GM23338 (cell line): ENCODE data around the gene ATAD3B. TPM values are rescaled to one million over a fixed set of nuclear protein-coding genes. Genes with fewer than 3 reads are reported as not detected.

ENCODE experiments used
- ATAC-seq: fragments of 200-7000 bp; cut with Tn5 transposase; 3 replicates; pipeline ENCODE4 v1.9.1; 2020
- DNase-seq: peaks from one replicate; pipeline ENCODE4 v3.0.0-alpha.2; 2015; ENCODE audit warnings: low spot score
- H2AFZ ChIP-seq: fragments of 200-600 bp; sonication (generic); 2 replicates; pipeline ENCODE4 v1.8.0; 2016; ENCODE audit warnings: antibody characterized with exemption, mild to moderate bottlenecking, moderate library complexity
- H3F3A ChIP-seq: fragments of 200-600 bp; sonication (generic); replicated peaks from 2 replicates; pipeline ENCODE4 v1.8.0; 2017; ENCODE audit warnings: antibody characterized with exemption, mixed run types, low read depth
- H3K27ac ChIP-seq: fragments of 200-600 bp; sonication (generic); 2 replicates; pipeline ENCODE4 v1.6.1; 2016; ENCODE audit warnings: low read depth
- H3K27me3 ChIP-seq: fragments of 200-600 bp; sonication (generic); 2 replicates; pipeline ENCODE4 v1.8.0; 2016; ENCODE audit warnings: mild to moderate bottlenecking, mixed run types, moderate library complexity; ENCODE audit not compliant: insufficient read depth
- H3K36me3 ChIP-seq: fragments of 200-600 bp; sonication (generic); 2 replicates; pipeline ENCODE4 v1.8.0; 2016; ENCODE audit warnings: mild to moderate bottlenecking; ENCODE audit not compliant: insufficient read depth
- H3K4me1 ChIP-seq: fragments of 200-600 bp; sonication (generic); 2 replicates; pipeline ENCODE4 v1.8.0; 2016; ENCODE audit warnings: mild to moderate bottlenecking, moderate library complexity; ENCODE audit not compliant: insufficient read depth
- H3K4me2 ChIP-seq: fragments of 200-600 bp; sonication (generic); 2 replicates; pipeline ENCODE4 v1.7.1; 2017; ENCODE audit warnings: mixed run types
- H3K4me3 ChIP-seq: fragments of 200-600 bp; sonication (generic); 2 replicates; pipeline ENCODE4 v1.6.1; 2016; ENCODE audit warnings: mixed run types
- H3K79me2 ChIP-seq: fragments of 200-600 bp; sonication (generic); replicated peaks from 2 replicates; pipeline ENCODE4 v1.8.0; 2017; ENCODE audit warnings: mild to moderate bottlenecking; ENCODE audit not compliant: insufficient read depth
- H3K9me2 ChIP-seq: fragments of 200-600 bp; sonication (generic); 2 replicates; pipeline ENCODE4 v1.8.0; 2017; ENCODE audit not compliant: insufficient read depth
- H4K20me1 ChIP-seq: fragments of 200-600 bp; sonication (generic); replicated peaks from 2 replicates; pipeline ENCODE4 v1.8.0; 2017; ENCODE audit warnings: mild to moderate bottlenecking; ENCODE audit not compliant: insufficient read depth
- H3K27ac Mint-ChIP-seq: 2 replicates; pipeline ENCODE4 v1.8.0; 2020; ENCODE audit warnings: inconsistent platforms, mild to moderate bottlenecking, moderate library complexity, mixed read lengths
- H3K27me3 Mint-ChIP-seq: 3 replicates; pipeline ENCODE4 v1.8.0; 2022; ENCODE audit warnings: low read depth, mild to moderate bottlenecking, moderate library complexity, mixed read lengths, inconsistent platforms; ENCODE audit not compliant: insufficient read depth, poor library complexity
- H3K36me3 Mint-ChIP-seq: 3 replicates; pipeline ENCODE4 v1.8.0; 2021; ENCODE audit warnings: low read depth, mild to moderate bottlenecking, inconsistent platforms, moderate library complexity, mixed read lengths
- H3K4me1 Mint-ChIP-seq: 3 replicates; pipeline ENCODE4 v1.8.0; 2020; ENCODE audit warnings: mild to moderate bottlenecking, inconsistent platforms, mixed read lengths
- H3K4me3 Mint-ChIP-seq: 3 replicates; pipeline ENCODE4 v1.8.0; 2021; ENCODE audit warnings: moderate library complexity, mild to moderate bottlenecking, inconsistent platforms, mixed read lengths
- H3K9me3 Mint-ChIP-seq: 3 replicates; pipeline ENCODE4 v1.8.0; 2020; ENCODE audit warnings: moderate library complexity, mild to moderate bottlenecking, inconsistent platforms, mixed read lengths
- CREB1 ChIP-seq: fragments of 250-450 bp; sonication (Bioruptor Pico); IDR thresholded peaks from 2 replicates; pipeline ENCODE4 v1.5.0; 2020; ENCODE audit warnings: low read depth, mild to moderate bottlenecking, moderate library complexity
- EZH2 ChIP-seq: fragments of 200-600 bp; sonication (generic); IDR thresholded peaks from one replicate; pipeline ENCODE4 v1.8.0; 2017; ENCODE audit warnings: antibody characterized with exemption, mild to moderate bottlenecking, low read depth; ENCODE audit not compliant: unreplicated experiment
- NANOG ChIP-seq: IDR thresholded peaks from 2 replicates; pipeline ENCODE4 v1.6.1; 2016; ENCODE audit warnings: antibody characterized with exemption, borderline replicate concordance
- POLR2AphosphoS5 ChIP-seq: IDR thresholded peaks from 2 replicates; pipeline ENCODE4 v1.6.1; 2016; ENCODE audit warnings: antibody characterized with exemption, low read depth
- STAT1 ChIP-seq: IDR thresholded peaks from one replicate; pipeline ENCODE4 v1.6.1; 2016; ENCODE audit warnings: antibody characterized with exemption; ENCODE audit not compliant: unreplicated experiment
- ZNF114 ChIP-seq: fragments of 250-450 bp; sonication (Bioruptor Pico); IDR thresholded peaks from 2 replicates; pipeline ENCODE4 v1.5.0; 2020; ENCODE audit warnings: mild to moderate bottlenecking, moderate library complexity
- ZNF331 ChIP-seq: fragments of 250-450 bp; sonication (Bioruptor Pico); IDR thresholded peaks from 2 replicates; pipeline ENCODE4 v1.5.0; 2020; ENCODE audit warnings: low read depth, mild to moderate bottlenecking, moderate library complexity
- polyA plus RNA-seq: library from polyadenylated mRNA; unstranded; fragments of >200 nt; fragmentation: Nextera tagmentation; extraction: Ambion mirVana; gene quantifications from 2 replicates; pipeline ENCODE4 v1.2.1, GENCODE V29; 2016
- total RNA-seq: library from RNA; depleted of rRNA; stranded (reverse); fragments of >200 nt; shearing (Covaris generic); gene quantifications from 2 replicates; pipeline ENCODE4 v1.2.3, GENCODE V29; 2014
- TF ChIP-seq, protein P1 (sequence below): fragments of 250-450 bp; sonication (Bioruptor Pico); IDR thresholded peaks from 2 replicates; pipeline ENCODE4 v1.5.0; 2020; ENCODE audit warnings: mild to moderate bottlenecking, moderate library complexity
- TF ChIP-seq, protein P2 (sequence below), 2 experiments: fragments of 200-600 bp in 1 of 2; sonication (generic) in 1 of 2; conservative IDR thresholded peaks; 2 replicates each; pipeline versions ENCODE4 v1.5.1 to v1.6.1; 2016 to 2017; ENCODE audit warnings: antibody characterized with exemption in 2 of 2, low read depth in 2 of 2, mild to moderate bottlenecking in 2 of 2, moderate library complexity in 1 of 2
- TF ChIP-seq, protein P3 (sequence below): IDR thresholded peaks from one replicate; pipeline ENCODE4 v1.6.1; 2018; ENCODE audit warnings: antibody characterized with exemption; ENCODE audit not compliant: unreplicated experiment

The ATAD3B gene
- total and polyA plus RNA-seq, 2 experiments from 2014 or later = 37.8 to 63.4 TPM

DNA sequence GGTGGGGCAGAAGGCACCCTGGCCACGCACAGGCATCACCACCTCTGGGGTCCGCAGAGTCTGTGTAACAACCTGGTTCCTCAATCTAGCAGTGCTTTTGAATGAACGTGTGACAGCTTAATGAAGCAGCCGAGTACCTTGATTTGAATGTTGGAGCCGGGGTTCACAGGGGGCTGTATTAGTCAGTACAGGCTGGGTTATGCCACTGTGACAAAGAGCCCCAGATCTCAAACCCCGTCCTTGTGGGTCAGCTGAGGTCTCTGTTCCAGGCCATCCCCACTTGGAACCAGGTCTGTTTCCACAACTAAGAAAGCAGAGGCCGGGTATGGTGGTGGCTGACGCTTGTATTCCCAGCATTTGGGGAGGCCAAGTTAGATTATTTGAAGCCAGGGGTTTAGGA, 58.4 kb downstream of the ATAD3B start (continued):
- TF ChIP-seq POLR2AphosphoS5 = no peak
- no peak for TF ChIP-seq CREB1 (CRISPR knock-in tag)
- TF ChIP-seq EZH2 = no peak
- no peak for TF ChIP-seq STAT1
- TF ChIP-seq, protein P1, sequence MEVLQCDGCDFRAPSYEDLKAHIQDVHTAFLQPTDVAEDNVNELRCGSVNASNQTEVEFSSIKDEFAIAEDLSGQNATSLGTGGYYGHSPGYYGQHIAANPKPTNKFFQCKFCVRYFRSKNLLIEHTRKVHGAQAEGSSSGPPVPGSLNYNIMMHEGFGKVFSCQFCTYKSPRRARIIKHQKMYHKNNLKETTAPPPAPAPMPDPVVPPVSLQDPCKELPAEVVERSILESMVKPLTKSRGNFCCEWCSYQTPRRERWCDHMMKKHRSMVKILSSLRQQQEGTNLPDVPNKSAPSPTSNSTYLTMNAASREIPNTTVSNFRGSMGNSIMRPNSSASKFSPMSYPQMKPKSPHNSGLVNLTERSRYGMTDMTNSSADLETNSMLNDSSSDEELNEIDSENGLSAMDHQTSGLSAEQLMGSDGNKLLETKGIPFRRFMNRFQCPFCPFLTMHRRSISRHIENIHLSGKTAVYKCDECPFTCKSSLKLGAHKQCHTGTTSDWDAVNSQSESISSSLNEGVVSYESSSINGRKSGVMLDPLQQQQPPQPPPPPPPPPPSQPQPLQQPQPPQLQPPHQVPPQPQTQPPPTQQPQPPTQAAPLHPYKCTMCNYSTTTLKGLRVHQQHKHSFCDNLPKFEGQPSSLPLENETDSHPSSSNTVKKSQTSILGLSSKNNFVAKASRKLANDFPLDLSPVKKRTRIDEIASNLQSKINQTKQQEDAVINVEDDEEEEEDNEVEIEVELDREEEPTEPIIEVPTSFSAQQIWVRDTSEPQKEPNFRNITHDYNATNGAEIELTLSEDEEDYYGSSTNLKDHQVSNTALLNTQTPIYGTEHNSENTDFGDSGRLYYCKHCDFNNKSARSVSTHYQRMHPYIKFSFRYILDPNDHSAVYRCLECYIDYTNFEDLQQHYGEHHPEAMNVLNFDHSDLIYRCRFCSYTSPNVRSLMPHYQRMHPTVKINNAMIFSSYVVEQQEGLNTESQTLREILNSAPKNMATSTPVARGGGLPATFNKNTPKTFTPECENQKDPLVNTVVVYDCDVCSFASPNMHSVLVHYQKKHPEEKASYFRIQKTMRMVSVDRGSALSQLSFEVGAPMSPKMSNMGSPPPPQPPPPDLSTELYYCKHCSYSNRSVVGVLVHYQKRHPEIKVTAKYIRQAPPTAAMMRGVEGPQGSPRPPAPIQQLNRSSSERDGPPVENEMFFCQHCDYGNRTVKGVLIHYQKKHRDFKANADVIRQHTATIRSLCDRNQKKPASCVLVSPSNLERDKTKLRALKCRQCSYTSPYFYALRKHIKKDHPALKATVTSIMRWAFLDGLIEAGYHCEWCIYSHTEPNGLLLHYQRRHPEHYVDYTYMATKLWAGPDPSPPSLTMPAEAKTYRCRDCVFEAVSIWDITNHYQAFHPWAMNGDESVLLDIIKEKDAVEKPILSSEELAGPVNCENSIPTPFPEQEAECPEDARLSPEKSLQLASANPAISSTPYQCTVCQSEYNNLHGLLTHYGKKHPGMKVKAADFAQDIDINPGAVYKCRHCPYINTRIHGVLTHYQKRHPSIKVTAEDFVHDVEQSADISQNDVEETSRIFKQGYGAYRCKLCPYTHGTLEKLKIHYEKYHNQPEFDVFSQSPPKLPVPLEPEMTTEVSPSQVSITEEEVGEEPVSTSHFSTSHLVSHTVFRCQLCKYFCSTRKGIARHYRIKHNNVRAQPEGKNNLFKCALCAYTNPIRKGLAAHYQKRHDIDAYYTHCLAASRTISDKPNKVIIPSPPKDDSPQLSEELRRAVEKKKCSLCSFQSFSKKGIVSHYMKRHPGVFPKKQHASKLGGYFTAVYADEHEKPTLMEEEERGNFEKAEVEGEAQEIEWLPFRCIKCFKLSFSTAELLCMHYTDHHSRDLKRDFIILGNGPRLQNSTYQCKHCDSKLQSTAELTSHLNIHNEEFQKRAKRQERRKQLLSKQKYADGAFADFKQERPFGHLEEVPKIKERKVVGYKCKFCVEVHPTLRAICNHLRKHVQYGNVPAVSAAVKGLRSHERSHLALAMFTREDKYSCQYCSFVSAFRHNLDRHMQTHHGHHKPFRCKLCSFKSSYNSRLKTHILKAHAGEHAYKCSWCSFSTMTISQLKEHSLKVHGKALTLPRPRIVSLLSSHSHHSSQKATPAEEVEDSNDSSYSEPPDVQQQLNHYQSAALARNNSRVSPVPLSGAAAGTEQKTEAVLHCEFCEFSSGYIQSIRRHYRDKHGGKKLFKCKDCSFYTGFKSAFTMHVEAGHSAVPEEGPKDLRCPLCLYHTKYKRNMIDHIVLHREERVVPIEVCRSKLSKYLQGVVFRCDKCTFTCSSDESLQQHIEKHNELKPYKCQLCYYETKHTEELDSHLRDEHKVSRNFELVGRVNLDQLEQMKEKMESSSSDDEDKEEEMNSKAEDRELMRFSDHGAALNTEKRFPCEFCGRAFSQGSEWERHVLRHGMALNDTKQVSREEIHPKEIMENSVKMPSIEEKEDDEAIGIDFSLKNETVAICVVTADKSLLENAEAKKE (CRISPR knock-in tag) = no peak

DNA sequence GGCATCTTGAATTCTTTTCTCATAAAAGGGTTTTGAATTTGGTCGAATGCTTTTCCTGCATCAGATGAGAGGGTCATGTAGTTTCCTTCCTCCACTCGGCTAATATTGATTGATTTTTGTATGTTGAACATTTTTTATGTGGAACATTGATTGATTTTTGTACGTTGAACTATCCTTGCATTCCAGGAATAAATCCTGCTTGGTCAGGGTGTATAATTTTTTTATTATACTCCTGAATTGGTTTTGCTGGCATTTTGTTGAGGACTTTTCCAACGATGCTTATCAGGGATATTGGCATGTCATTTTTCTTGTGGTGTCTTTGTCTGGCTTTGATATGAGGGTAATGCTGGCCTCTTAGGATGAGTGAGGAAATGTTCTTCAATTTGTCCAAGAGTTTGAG, 60.4 kb downstream of the ATAD3B start:
- no peak overlapping the region for H2AFZ ChIP-seq
- H3K4me1 ChIP-seq = no peaks in the 10 kb centered on the region
- no peak for DNase-seq
- Mint-ChIP-seq H3K27me3 (peaks cover 5% of the 10 kb centered on the region), H3K27ac (no peak overlapping the region), H3K9me3 (0 out of 3 replicates have a peak, but pooled peaks cover 8% of the 10 kb centered on the region), H3K4me3 (no peak overlapping the region; the same call in 2 of the 3 replicates), H3K36me3 (peaks cover 43% of the 10 kb centered on the region), H3K4me1 (no peaks in the 10 kb centered on the region)
- no peaks in the 10 kb centered on the region for H4K20me1 ChIP-seq
- no peaks in the 10 kb centered on the region for H3K36me3 ChIP-seq
- H3K4me3 ChIP-seq = no peak overlapping the region
- H3K4me2 ChIP-seq = no peak overlapping the region
- H3K27me3 ChIP-seq = no peaks in the 10 kb centered on the region
- no peak for ATAC-seq
- H3F3A ChIP-seq = no peaks in the 10 kb centered on the region
- no peak overlapping the region for H3K27ac ChIP-seq
- H3K79me2 ChIP-seq = no peaks in the 10 kb centered on the region
- H3K9me2 ChIP-seq = no peaks in the 10 kb centered on the region
- no peak for TF ChIP-seq EZH2
- TF ChIP-seq POLR2AphosphoS5 = no peak
- no peak for TF ChIP-seq ZNF331
- TF ChIP-seq, protein P2, sequence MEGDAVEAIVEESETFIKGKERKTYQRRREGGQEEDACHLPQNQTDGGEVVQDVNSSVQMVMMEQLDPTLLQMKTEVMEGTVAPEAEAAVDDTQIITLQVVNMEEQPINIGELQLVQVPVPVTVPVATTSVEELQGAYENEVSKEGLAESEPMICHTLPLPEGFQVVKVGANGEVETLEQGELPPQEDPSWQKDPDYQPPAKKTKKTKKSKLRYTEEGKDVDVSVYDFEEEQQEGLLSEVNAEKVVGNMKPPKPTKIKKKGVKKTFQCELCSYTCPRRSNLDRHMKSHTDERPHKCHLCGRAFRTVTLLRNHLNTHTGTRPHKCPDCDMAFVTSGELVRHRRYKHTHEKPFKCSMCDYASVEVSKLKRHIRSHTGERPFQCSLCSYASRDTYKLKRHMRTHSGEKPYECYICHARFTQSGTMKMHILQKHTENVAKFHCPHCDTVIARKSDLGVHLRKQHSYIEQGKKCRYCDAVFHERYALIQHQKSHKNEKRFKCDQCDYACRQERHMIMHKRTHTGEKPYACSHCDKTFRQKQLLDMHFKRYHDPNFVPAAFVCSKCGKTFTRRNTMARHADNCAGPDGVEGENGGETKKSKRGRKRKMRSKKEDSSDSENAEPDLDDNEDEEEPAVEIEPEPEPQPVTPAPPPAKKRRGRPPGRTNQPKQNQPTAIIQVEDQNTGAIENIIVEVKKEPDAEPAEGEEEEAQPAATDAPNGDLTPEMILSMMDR (conservative IDR thresholded peaks at IDR 0.05; ENCODE audit: low read depth in 2 of 2) = no peak
- no peak for TF ChIP-seq NANOG
- TF ChIP-seq, protein P3, sequence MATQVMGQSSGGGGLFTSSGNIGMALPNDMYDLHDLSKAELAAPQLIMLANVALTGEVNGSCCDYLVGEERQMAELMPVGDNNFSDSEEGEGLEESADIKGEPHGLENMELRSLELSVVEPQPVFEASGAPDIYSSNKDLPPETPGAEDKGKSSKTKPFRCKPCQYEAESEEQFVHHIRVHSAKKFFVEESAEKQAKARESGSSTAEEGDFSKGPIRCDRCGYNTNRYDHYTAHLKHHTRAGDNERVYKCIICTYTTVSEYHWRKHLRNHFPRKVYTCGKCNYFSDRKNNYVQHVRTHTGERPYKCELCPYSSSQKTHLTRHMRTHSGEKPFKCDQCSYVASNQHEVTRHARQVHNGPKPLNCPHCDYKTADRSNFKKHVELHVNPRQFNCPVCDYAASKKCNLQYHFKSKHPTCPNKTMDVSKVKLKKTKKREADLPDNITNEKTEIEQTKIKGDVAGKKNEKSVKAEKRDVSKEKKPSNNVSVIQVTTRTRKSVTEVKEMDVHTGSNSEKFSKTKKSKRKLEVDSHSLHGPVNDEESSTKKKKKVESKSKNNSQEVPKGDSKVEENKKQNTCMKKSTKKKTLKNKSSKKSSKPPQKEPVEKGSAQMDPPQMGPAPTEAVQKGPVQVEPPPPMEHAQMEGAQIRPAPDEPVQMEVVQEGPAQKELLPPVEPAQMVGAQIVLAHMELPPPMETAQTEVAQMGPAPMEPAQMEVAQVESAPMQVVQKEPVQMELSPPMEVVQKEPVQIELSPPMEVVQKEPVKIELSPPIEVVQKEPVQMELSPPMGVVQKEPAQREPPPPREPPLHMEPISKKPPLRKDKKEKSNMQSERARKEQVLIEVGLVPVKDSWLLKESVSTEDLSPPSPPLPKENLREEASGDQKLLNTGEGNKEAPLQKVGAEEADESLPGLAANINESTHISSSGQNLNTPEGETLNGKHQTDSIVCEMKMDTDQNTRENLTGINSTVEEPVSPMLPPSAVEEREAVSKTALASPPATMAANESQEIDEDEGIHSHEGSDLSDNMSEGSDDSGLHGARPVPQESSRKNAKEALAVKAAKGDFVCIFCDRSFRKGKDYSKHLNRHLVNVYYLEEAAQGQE = no peak
- no peak for TF ChIP-seq ZNF114
